Measurements from ENCODE around the gene PDE4DIP. TPM values are rescaled to one million over a fixed set of nuclear protein-coding genes. Genes with fewer than 3 reads are reported as not detected.
"Not testable (repeated sequence)": the region's sequence is repeated elsewhere in the genome, so short reads cannot be mapped to it uniquely, and the experiment has no call there.

The PDE4DIP gene
- total and polyA plus RNA-seq, 3 experiments from 2014 or later = 18.1 to 30.4 (median 29.1) TPM

DNA sequence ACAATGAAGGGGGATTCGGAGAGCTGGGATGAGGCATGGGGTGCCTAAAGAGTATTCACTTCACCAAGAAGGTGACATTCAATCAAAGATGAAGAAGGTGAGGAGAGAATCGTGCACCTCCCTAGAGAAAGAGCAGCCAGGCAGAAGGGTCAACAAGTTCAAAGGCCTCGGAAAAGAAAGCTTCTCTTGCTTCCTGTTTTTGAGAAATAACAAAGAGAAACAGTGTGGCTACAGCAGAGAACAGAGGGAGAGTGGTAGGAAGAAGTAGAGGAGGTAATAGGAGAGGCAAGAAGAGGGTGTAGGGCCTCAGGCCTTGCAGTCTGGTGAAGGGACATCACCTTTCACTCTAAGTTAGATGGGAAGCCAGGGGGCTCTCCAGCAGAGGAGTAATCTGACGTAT, 41.0 kb downstream of the PDE4DIP start:
- CTCF ChIA-PET; H3K27ac Mint-ChIP-seq; H3K9me3 ChIP-seq (ENCODE audit: low read length); H3K9me3 Mint-ChIP-seq; H3K27me3 Mint-ChIP-seq; H3K4me3 ChIP-seq (ENCODE audit: low read length); H3K4me1 ChIP-seq (ENCODE audit: insufficient read depth, low read length); DNase-seq; H3K36me3 Mint-ChIP-seq; H3K4me1 Mint-ChIP-seq; H3K27me3 ChIP-seq (ENCODE audit: insufficient read depth, low read length, poor library complexity, severe bottlenecking); H3K4me3 Mint-ChIP-seq; H3K36me3 ChIP-seq (ENCODE audit: insufficient read depth, low read length); H3K27ac ChIP-seq (ENCODE audit: low read depth, low read length); POLR2A ChIA-PET: not testable (repeated sequence)

- H3K36me3 Mint-ChIP-seq; H3K36me3 ChIP-seq (ENCODE audit: insufficient read depth, low read length); H3K9me3 ChIP-seq (ENCODE audit: low read length); H3K4me1 ChIP-seq (ENCODE audit: insufficient read depth, low read length); H3K4me3 Mint-ChIP-seq; H3K4me1 Mint-ChIP-seq; H3K27me3 ChIP-seq (ENCODE audit: insufficient read depth, low read length, poor library complexity, severe bottlenecking); H3K4me3 ChIP-seq (ENCODE audit: low read length); H3K27ac Mint-ChIP-seq; POLR2A ChIA-PET; H3K9me3 Mint-ChIP-seq; CTCF ChIA-PET; DNase-seq; H3K27me3 Mint-ChIP-seq; H3K27ac ChIP-seq (ENCODE audit: low read depth, low read length): not testable (repeated sequence)
These were observed 42.1 kb downstream of the PDE4DIP start for GRCh38 chr1:148886293-148886692.

DNA sequence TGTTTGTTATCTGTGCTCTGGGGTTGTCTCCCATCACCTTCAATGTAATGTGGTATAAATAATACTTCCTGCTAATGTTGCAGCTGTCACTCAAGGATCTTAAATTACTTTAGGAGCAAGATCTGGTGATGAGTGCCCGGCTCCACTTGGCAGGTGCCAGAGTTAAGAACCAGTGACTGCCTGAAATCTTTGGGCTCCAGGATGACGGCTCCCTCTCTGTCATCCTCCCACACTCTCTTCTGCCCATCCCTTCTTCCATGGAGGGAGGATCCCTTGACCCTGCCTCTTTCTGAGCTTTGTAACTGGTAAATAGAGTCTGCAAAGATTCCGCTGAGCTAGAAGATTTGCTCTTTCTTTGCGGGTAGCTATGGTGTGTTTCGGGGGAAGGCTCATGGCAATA, 44.4 kb downstream of the PDE4DIP start:
- H3K27me3 ChIP-seq (ENCODE audit: insufficient read depth, low read length, poor library complexity, severe bottlenecking); H3K27ac Mint-ChIP-seq; H3K4me3 ChIP-seq (ENCODE audit: low read length); H3K36me3 ChIP-seq (ENCODE audit: insufficient read depth, low read length); H3K9me3 Mint-ChIP-seq; DNase-seq; H3K9me3 ChIP-seq (ENCODE audit: low read length); H3K4me1 ChIP-seq (ENCODE audit: insufficient read depth, low read length); CTCF ChIA-PET; H3K4me1 Mint-ChIP-seq; H3K4me3 Mint-ChIP-seq; POLR2A ChIA-PET; H3K27ac ChIP-seq (ENCODE audit: low read depth, low read length); H3K27me3 Mint-ChIP-seq; H3K36me3 Mint-ChIP-seq: not testable (repeated sequence)

DNA sequence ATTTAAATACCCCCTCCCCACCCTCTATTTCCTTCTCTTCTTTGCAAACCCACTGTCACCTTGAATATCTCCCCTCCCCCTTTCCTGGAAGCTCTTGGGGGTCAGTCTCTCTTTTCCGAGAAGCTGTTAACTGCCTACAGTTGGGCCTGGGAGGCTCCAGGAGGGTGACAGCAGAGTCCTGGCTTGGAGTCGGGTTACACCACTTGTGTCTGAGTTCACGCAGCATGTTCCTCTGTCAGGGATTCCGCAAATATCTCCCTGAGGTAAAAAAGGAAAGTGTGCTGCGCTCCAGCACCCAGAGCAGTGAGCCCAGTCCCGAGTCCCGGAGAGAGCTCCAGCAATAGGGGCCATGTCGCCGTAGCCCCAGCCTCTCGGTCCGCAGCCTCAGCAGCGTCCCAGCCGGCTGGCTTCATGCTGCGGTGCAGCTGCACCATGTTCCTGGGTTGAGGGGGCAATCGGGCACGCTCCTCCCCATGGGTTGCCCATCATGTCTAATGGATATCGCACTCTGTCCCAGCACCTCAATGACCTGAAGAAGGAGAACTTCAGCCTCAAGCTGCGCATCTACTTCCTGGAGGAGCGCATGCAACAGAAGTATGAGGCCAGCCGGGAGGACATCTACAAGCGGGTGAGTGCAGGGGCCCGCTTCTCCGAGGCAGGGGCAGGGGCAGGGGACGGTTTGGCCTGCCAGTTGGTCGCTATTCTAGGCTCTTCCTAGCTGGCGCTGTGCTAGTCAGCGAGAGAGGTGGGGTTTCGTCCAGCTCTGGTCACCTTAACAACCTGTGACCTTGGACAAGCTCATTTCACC, 45.2 kb downstream of the PDE4DIP start:
- H3K9me3 ChIP-seq (ENCODE audit: low read length); H3K36me3 ChIP-seq (ENCODE audit: insufficient read depth, low read length); H3K27me3 ChIP-seq (ENCODE audit: insufficient read depth, low read length, poor library complexity, severe bottlenecking); POLR2A ChIA-PET; H3K4me1 Mint-ChIP-seq; H3K9me3 Mint-ChIP-seq; DNase-seq; H3K27ac Mint-ChIP-seq; H3K27ac ChIP-seq (ENCODE audit: low read depth, low read length); H3K4me3 ChIP-seq (ENCODE audit: low read length); H3K4me1 ChIP-seq (ENCODE audit: insufficient read depth, low read length); H3K27me3 Mint-ChIP-seq; H3K36me3 Mint-ChIP-seq; CTCF ChIA-PET; H3K4me3 Mint-ChIP-seq: not testable (repeated sequence)

GRCh38 chr1:148890075-148890568, 45.9 kb downstream of the PDE4DIP start:
- H3K4me1 ChIP-seq (ENCODE audit: insufficient read depth, low read length); H3K27me3 ChIP-seq (ENCODE audit: insufficient read depth, low read length, poor library complexity, severe bottlenecking); H3K27ac Mint-ChIP-seq; CTCF ChIA-PET; H3K36me3 Mint-ChIP-seq; H3K9me3 ChIP-seq (ENCODE audit: low read length); H3K4me1 Mint-ChIP-seq; POLR2A ChIA-PET; H3K9me3 Mint-ChIP-seq; H3K27ac ChIP-seq (ENCODE audit: low read depth, low read length); H3K36me3 ChIP-seq (ENCODE audit: insufficient read depth, low read length); H3K27me3 Mint-ChIP-seq; DNase-seq; H3K4me3 Mint-ChIP-seq; H3K4me3 ChIP-seq (ENCODE audit: low read length): not testable (repeated sequence)

- H3K27me3 Mint-ChIP-seq; CTCF ChIA-PET; DNase-seq; H3K9me3 ChIP-seq (ENCODE audit: low read length); H3K4me3 Mint-ChIP-seq; H3K4me3 ChIP-seq (ENCODE audit: low read length); H3K4me1 ChIP-seq (ENCODE audit: insufficient read depth, low read length); H3K4me1 Mint-ChIP-seq; POLR2A ChIA-PET; H3K27me3 ChIP-seq (ENCODE audit: insufficient read depth, low read length, poor library complexity, severe bottlenecking); H3K27ac Mint-ChIP-seq; H3K27ac ChIP-seq (ENCODE audit: low read depth, low read length); H3K36me3 Mint-ChIP-seq; H3K36me3 ChIP-seq (ENCODE audit: insufficient read depth, low read length); H3K9me3 Mint-ChIP-seq: not testable (repeated sequence)
These were observed 50.4 kb downstream of the PDE4DIP start for GRCh38 chr1:148894360-148895352.

DNA sequence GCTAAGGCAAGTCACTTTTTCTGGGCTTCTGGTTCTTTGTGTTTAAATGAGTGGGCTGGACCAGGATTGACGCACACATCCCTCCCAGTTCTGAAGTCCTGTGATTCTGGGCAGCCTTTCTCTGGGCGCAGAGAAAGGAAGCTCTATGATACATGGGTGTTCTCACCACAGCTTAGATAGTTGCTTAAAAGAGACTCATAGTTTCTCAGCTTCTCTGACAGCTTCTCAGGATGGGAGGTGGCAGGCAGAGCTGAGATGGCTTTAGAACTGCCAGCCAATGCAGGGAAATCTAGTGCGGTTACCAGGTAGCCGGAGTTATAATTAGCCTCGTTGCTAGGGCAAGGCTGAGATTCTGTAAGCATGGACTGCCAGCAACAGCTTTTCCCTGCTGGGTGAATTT, 55.8 kb downstream of the PDE4DIP start:
- CTCF ChIA-PET; H3K27me3 ChIP-seq (ENCODE audit: insufficient read depth, low read length, poor library complexity, severe bottlenecking); H3K36me3 Mint-ChIP-seq; H3K9me3 ChIP-seq (ENCODE audit: low read length); H3K4me3 Mint-ChIP-seq; H3K36me3 ChIP-seq (ENCODE audit: insufficient read depth, low read length); H3K4me3 ChIP-seq (ENCODE audit: low read length); POLR2A ChIA-PET; H3K4me1 ChIP-seq (ENCODE audit: insufficient read depth, low read length); H3K27ac Mint-ChIP-seq; H3K27me3 Mint-ChIP-seq; DNase-seq; H3K4me1 Mint-ChIP-seq; H3K27ac ChIP-seq (ENCODE audit: low read depth, low read length); H3K9me3 Mint-ChIP-seq: not testable (repeated sequence)

DNA sequence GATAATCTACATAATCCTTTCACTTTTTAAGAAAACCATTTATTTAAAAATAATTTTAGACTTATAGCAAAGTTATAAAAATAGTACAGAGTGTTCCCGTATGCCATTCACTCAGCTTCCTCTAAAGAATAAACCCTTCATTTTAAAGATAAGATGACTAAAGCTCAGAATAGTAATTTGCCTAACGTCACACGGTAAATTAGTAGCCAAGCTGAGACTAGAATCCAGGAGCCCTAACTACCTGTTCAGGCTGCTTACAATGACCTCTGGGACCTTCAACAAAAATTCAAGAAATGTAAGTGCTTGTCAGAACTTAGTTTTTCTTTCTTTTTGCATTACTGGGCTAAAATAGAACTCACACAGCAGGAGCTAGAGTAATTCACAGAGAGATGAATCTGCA, 56.5 kb downstream of the PDE4DIP start:
- POLR2A ChIA-PET; H3K4me3 ChIP-seq (ENCODE audit: low read length); H3K4me1 ChIP-seq (ENCODE audit: insufficient read depth, low read length); H3K36me3 ChIP-seq (ENCODE audit: insufficient read depth, low read length); H3K27ac Mint-ChIP-seq; H3K9me3 ChIP-seq (ENCODE audit: low read length); H3K27me3 ChIP-seq (ENCODE audit: insufficient read depth, low read length, poor library complexity, severe bottlenecking); H3K4me1 Mint-ChIP-seq; H3K36me3 Mint-ChIP-seq; CTCF ChIA-PET; H3K9me3 Mint-ChIP-seq; H3K4me3 Mint-ChIP-seq; H3K27me3 Mint-ChIP-seq; H3K27ac ChIP-seq (ENCODE audit: low read depth, low read length); DNase-seq: not testable (repeated sequence)
